NCI-H187 (cell line): ENCODE results near the gene HOXC9.

Experiments used
- DNase-seq, 2 experiments: peaks; one replicate each; lab custom pipeline; 2025; lab: John Stamatoyannopoulos, UW

The HOXC9 gene

GRCh38 chr12:53988541-53989226, 11.3 kb upstream of the HOXC9 start:
- no peak for DNase-seq

- peak; percentile 39 to 82 for DNase-seq
Measured at GRCh38 chr12:53989227-53990113, 10.5 kb upstream of the HOXC9 start.

GRCh38 chr12:53990311-53991076, 9.5 kb upstream of the HOXC9 start:
- DNase-seq = peak; percentile 49 to 59

- no peak for DNase-seq
Measured at GRCh38 chr12:53991077-53991460, 8.9 kb upstream of the HOXC9 start.

GRCh38 chr12:53992377-53992889, 7.5 kb upstream of the HOXC9 start:
- peak in 1 of 2 experiments; percentile 58 for DNase-seq

GRCh38 chr12:53993162-53994008, 6.6 kb upstream of the HOXC9 start:
- DNase-seq = peak in 1 of 2 experiments; percentile 22

- no peak for DNase-seq
Measured at GRCh38 chr12:53994009-53994263, 6.0 kb upstream of the HOXC9 start.

GRCh38 chr12:53994264-53995001, 5.5 kb upstream of the HOXC9 start:
- no peak for DNase-seq

GRCh38 chr12:53995002-53995377, 5.0 kb upstream of the HOXC9 start:
- no peak for DNase-seq

GRCh38 chr12:53995378-53996239, 4.4 kb upstream of the HOXC9 start:
- peak; percentile 60 to 64 for DNase-seq

GRCh38 chr12:53996240-53997203, 3.4 kb upstream of the HOXC9 start:
- DNase-seq = peak in 1 of 2 experiments; percentile 56

GRCh38 chr12:53997204-53998109, 2.5 kb upstream of the HOXC9 start:
- peak; percentile 23 to 67 for DNase-seq

GRCh38 chr12:53998110-53998899, 1.7 kb upstream of the HOXC9 start:
- DNase-seq = no peak

GRCh38 chr12:53998900-53999236, 1.1 kb upstream of the HOXC9 start:
- no peak for DNase-seq

GRCh38 chr12:53999559-54000115, 324 bp upstream of the HOXC9 start:
- DNase-seq = peak; percentile 68 to 72
